PFSK-1 (cell line): ENCODE measurements around the gene CD9.

Experiments used
- SIN3A ChIP-seq: IDR thresholded peaks from 2 replicates; pipeline ENCODE4 v1.6.1; 2012; ENCODE audit warnings: mild to moderate bottlenecking, low read length, moderate library complexity, borderline replicate concordance; ENCODE audit not compliant: insufficient read depth
- TF ChIP-seq, protein P1 (sequence below), 2 experiments: IDR thresholded peaks; 2 replicates each; pipeline versions ENCODE4 v1.6.1 to v1.8.0; 2011 to 2012; ENCODE audit warnings: low read depth in 2 of 2, low read length in 2 of 2, control low read depth in 1 of 2, inconsistent platforms in 1 of 2, mild to moderate bottlenecking in 1 of 2, moderate library complexity in 1 of 2; ENCODE audit not compliant: insufficient read depth in 1 of 2

DNA sequence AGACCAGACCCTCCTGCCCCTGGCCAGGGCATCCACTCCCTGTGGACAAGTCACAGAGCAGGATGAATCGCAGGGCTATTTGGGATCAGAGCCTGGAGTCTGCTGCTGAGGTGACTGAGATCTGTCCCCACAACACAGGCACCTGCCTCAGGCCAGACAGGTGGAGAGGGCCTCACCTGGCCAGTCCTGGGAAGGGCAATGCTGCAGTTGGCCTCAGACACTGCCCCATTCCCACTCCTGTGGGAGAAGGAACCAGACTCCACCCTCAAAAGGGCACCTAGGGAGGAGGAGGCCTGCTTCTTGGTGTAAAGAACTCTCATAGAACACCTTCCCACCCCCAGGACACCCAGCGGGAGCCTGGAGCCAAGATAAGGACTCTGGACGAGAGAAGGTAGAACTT is 62.0 kb downstream of the CD9 start:
- TF ChIP-seq, protein P1, sequence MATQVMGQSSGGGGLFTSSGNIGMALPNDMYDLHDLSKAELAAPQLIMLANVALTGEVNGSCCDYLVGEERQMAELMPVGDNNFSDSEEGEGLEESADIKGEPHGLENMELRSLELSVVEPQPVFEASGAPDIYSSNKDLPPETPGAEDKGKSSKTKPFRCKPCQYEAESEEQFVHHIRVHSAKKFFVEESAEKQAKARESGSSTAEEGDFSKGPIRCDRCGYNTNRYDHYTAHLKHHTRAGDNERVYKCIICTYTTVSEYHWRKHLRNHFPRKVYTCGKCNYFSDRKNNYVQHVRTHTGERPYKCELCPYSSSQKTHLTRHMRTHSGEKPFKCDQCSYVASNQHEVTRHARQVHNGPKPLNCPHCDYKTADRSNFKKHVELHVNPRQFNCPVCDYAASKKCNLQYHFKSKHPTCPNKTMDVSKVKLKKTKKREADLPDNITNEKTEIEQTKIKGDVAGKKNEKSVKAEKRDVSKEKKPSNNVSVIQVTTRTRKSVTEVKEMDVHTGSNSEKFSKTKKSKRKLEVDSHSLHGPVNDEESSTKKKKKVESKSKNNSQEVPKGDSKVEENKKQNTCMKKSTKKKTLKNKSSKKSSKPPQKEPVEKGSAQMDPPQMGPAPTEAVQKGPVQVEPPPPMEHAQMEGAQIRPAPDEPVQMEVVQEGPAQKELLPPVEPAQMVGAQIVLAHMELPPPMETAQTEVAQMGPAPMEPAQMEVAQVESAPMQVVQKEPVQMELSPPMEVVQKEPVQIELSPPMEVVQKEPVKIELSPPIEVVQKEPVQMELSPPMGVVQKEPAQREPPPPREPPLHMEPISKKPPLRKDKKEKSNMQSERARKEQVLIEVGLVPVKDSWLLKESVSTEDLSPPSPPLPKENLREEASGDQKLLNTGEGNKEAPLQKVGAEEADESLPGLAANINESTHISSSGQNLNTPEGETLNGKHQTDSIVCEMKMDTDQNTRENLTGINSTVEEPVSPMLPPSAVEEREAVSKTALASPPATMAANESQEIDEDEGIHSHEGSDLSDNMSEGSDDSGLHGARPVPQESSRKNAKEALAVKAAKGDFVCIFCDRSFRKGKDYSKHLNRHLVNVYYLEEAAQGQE (IDR thresholded peaks at IDR 0.05; ENCODE audit: insufficient read depth in 1 of 2, low read depth in 2 of 2, low read length in 2 of 2) = no peak
- no peak for TF ChIP-seq SIN3A
